GM20431 (cell line): ENCODE measurements around the gene DDX51.

ENCODE experiments used
- in situ Hi-C: fragments of 300-500 bp; cut with MseI, MboI; formaldehyde crosslinking; loops from one replicate; pipeline ENCODE4 v1.15.0; 2020; ENCODE audit warnings: low sequenced_read_pairs; ENCODE audit not compliant: unreplicated experiment

DDX51 gene

DNA sequence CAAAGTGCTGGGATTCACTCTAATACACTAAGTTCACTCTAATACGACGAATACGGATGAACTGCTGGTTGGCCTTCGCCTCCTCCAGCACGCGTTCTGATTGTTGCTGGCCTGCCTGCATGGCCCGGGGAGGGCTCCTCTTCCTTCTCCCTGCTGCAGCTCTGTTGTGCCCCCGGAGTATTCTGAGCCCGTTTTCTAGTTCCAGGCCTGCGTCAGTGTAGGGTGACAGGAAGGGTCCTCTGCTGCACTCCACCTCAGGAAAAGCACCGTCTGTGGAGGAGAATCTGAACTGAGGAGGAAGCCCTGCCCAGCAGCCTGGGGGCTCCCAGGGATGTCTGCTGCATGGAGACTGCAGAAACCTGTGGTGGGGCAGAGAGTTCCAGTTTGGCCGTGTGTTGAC lies 44.4 kb downstream of the DDX51 start:
- in situ Hi-C loops = no loop called here

DNA sequence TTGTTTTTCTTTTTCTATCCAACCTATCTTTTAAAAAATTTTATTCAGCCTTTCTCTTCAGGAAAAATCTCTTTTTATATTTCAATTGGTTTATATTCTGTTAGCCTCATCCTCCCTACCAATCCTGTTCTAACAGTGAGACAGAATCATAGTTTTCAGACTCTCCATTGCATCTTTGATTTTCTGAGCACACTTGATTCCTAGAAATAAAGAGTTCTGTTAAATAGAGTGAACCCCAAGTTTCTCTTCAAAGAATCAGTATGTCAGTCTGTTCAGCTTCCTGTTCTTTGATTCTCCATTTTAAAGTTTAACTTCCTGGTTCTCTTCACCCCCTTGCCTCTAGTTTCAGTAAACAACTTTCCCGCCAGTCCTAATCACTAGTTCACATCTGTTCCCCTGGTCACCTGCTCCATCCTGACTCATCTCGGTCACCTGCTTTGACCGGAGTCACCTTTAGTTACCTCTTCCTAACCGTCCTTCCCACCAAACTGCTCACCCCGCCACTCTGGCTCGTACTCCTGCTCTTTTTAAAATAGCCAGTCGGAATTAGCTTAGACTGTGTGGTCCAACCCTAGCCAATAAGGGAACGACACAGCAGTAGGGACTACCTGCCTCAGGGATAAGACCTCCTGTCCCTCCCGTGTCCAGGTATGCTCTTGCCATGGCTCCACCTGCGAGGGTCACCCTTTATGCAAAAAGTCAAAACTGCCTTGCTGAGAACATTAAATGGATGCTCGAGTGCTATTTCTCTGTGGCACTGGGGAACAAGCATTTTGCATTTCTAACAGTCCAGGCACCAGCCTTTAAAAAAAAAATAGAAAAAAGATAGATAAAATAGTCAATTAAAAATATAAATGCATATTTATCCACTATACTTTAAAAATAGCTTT lies 48.4 kb downstream of the DDX51 start:
- in situ Hi-C loops = no loop called here

- in situ Hi-C loops = no loop called here
Measured at GRCh38 chr12:132094269-132094891, 49.7 kb downstream of the DDX51 start.

GRCh38 chr12:132089407-132089910 lies 54.7 kb downstream of the DDX51 start:
- in situ Hi-C loops = no loop called here
